ENCODE measurements around the gene ZNF800.
A peak's percentile ranks its signal among the peaks of the same experiment; 100 is the strongest.
"Not testable (repeated sequence)": the region's sequence is repeated elsewhere in the genome, so short reads cannot be mapped to it uniquely, and the experiment has no call there.

ZNF800 gene

GRCh38 chr7:127392566-127393367 lies at the start of gene ZNF800:
TSS of gene ZNF800 (minus strand) at chr7:127392708. CDS start at chr7:127391557, 1,151 bp downstream.
- peak; percentile 77 for DNase-seq

DNA sequence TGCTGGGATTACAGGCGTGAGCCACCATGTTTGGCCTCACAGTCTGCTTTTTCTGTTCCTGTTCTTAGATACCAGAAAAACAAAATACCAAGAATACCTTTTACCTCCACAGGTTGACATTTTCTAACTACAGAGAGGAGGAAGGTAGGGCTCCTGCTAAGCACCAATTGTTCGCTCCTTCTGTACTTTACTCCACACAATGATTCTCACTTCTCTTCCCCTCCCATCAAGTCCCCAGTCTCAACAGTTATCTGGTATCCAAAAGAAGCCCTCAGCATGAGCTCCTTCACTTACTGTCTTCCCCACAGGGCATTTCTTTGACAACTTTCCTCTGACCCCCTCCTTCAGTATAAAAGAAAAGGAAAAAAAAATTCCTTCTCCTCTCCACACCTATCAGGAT lies 47.7 kb upstream of the ZNF800 start:
- no peak for DNase-seq

GRCh38 chr7:127438836-127439235 lies 46.3 kb upstream of the ZNF800 start:
- no peak for DNase-seq

DNA sequence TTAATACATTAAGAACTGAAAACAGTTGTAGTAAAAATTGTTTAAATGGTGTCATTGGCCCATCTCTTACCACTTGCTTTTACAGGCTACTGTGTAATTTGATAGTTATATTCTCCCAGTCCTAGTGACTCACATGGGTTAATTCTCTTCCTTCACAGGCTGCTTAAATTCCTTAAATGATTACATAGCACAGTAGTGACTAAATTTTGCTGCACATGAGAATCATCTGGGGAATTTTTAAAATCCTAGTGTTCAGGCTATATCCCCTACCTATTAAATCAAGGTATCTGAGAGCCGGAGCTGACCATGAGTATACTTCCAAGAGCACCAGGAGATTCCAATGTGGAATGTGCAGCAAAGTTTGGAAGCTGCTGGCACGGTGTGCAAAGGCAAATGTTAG lies 45.3 kb upstream of the ZNF800 start:
- DNase-seq, result no peak

DNA sequence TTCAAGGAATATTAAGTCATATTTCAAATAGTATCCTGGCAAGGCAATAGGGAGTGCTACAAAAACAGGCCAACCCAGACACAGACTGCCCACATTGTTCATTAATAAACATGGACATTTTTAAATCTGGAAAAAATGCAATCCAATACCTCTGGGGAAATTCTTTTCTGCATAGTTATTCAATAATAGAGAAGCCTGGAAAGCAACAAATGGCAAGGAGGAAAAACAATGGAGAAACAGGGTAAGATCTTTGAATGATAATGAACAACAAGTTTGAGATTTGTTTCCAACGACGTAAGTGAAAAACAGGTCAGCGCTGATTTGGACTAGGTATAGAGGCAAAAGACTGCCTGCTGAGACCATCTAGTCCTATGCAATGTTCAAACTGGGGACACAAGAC lies 44.7 kb upstream of the ZNF800 start:
- no peak for DNase-seq

DNA sequence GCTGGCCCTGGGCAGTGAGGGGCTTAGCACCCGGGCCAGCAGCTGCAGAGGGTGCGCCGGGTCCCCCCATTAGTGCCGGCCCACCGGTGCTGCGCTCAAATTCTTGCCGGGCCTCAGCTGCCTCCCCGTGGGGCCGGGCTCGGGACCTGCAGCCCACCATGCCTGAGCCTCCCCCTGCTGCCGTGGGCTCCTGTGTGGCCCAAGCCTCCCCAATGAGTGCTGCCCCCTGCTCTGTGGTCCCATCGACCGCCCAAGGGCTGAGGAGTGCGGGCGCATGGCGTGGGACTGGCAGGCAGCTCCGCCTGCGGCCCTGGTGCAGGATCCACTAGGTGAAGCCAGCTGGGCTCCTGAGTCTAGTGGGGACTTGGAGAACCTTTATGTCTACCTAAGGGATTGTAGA lies 36.8 kb upstream of the ZNF800 start:
- DNase-seq, result not testable (repeated sequence)

GRCh38 chr7:127419196-127419595 lies 26.7 kb upstream of the ZNF800 start:
- DNase-seq, result no peak

- no peak for DNase-seq
Observed at GRCh38 chr7:127418459-127418858, 26.0 kb upstream of the ZNF800 start.

DNA sequence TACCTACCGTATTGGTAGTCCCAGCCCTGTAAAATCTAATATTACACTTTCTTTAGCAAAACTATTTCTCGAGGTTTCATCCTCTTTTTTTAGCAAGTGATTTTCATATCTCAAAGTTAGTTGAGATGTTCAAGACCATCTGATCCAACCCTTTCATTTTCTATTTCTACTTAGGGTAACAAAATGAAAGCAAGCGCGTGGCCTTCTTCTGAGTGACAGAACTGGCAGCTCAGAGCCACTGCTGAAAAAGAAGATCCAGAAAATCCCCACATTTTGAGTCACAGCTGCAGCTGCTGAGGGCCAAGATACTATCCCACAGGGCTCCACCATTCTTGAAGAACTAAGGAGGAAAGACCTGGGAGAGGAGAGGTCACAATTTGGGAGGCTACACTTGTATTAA lies 24.8 kb upstream of the ZNF800 start:
- DNase-seq, result no peak

DNA sequence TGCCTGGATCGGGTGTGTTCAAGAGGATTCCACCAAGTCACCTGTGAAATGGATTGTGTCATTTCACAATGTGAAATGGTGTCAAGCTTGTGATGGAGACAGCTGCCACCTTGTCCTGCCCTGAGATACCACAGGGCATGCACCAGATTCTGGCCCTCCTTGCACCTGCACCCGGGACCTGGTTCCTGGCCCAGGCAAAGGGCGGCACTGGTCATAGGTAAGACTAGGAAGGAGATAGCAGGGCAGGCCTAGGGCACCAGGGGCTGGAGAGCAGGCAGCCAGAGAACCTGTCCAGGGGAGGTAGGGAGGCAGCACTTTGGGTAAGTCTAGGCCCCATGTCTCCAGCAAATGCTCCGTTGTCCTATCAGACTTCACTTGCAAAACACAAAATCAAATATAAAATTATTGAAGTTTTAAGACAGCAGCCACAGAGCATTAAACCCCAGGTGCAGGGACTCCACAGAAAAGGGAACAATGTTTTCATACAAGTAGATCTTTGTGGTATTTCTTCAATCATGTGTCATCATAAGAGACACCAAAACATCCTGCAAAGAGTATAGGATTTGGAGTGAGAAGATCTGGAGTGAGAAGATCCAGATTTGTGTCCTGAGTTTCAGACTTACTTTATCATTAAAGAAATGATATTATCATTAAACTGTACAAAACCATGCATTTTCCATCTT lies 22.7 kb upstream of the ZNF800 start:
- no peak for DNase-seq

GRCh38 chr7:127413962-127414361 lies 21.5 kb upstream of the ZNF800 start:
- no peak for DNase-seq

DNA sequence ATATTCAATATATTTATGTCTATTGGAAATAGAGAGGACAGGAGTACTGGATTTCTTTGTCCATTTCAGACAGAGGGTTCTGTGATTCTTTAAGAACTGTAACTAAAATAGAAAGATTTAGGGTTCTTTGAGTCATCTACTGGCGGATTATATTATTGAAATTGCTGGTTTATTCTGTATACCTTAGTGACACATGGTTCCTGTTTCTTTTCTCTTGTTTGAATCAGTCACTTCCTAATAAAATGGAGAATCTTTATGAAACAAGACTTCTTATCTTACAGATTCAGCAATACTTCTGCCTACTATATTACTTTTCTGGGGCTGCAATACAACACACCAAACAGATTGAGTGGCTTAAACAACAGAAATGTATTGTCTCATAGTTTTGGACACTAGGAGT lies 20.8 kb upstream of the ZNF800 start:
- DNase-seq, result no peak

GRCh38 chr7:127411176-127411575 lies 18.7 kb upstream of the ZNF800 start:
- DNase-seq, result no peak

- no peak for DNase-seq
Observed at GRCh38 chr7:127409629-127410028, 17.1 kb upstream of the ZNF800 start.

DNA sequence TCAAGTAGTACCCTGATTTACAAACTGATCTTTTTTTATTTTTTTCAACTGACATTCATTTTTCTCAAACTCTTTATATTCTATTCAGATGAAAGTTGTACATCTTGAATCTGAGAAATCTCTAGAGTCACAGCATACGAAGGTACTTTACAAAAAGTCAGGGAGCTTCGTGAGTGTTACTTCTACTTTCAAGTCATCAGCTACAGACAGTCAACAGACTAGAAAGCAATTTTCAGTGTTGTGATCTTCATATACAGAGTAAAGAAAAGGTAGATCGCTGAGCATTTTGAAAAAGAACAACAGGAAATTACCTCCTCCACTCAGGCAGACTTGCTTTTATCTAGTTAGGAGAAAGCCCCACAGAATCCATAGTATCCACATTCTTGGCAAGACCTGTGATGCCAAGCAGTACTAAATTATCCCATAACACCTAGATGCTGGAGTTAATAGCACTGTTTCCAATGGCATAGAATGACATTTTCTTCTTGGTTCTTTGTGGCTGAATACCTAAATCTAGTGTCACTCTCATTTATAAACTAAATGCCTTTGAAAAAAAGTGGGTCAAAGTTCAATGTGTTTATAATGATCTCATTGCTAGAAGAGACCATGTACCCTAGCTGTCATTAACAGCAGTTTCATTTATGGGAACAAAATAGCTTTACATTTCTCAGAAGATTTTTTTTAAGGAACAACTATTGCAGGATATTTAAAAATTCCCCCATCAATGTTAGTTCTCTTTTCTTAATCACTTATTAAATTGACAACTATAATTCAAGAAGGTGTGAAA lies 12.0 kb upstream of the ZNF800 start:
- DNase-seq, result no peak

DNA sequence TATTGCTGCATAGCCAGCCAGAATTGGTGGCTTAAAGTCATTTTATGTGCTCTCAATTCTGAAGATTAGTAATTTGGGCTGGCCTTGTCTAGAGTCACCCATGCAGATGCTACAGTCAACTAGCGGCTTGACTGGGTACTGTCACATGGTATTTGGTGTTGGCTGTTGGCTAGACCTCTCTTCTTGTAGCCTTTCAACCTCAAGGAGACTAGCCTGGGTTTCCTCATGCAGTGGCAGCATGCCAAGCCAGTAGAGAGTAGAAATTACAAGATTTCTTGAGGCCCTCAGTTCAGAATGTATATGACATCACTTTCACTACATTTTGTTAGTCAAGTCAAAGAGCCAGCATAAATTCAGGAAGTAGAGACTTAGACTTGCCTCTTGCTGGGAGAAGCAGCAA lies 3.7 kb upstream of the ZNF800 start:
- no peak for DNase-seq

- DNase-seq, result not testable (repeated sequence)
Observed at GRCh38 chr7:127395104-127395503, 2.6 kb upstream of the ZNF800 start.

DNA sequence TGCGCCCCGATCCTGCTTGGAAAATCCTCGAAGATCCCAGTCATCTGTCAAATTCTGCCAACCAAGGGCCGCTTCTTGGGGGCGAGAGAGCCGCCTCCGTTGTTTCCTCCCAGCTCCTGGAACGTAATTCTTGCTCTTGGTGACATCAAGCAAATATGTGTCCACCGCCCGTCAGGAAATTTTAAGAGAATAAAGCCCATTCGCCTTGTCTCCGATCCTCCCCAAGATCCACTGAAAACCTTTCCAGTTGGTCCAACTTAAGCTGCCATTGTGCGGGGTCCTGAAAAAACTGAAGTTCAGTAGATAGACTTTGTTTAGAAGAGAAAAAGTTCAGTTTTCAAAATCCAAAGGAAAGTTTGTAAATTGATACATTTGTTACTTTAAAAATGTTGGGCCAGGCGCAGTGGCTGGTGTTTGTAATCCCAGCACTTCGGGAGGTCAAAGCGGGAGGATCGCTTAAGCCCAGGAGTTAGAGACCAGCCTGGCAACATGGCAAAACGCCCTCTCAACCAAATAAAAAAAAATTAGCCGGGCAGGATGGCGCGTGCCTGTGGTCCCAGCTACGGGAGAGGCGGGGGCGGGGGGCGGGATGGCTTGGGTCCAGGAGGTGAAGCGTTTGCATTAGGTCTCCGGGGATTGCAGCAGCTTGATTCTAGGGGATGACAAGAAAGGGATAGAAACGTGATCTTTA lies 1.0 kb upstream of the ZNF800 start:
- DNase-seq, result peak; percentile 59

DNA sequence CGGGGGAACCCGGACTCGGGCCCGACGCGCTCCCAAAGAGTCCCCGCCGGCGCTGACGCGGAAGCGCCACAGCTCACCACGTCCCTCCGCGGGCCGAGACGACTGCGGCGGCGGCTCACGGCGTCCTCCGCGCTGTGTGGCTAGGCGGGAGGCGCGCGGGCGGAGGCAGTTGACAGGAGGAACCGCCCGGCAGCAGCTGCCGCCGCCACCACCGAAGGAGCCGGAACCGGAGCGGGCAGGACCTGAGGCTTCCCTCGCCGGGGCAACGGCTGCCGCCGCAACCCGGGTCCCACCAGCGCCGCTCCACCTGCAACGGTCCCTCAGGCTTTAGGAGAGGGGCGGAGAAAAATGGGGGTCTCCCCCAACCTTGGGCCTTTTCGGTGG lies 334 bp downstream of the ZNF800 start:
- DNase-seq, result no peak

- DNase-seq, result peak; percentile 12
Observed at GRCh38 chr7:127391591-127392181, 822 bp downstream of the ZNF800 start.

GRCh38 chr7:127390817-127391590 lies 1.5 kb downstream of the ZNF800 start:
- no peak for DNase-seq

Data from NCI-H1105 (cell line).